Prostate gland (tissue), 2 donors: ENCODE results near the gene SH3PXD2A. TPM values are rescaled to one million over a fixed set of nuclear protein-coding genes. Genes with fewer than 3 reads are reported as not detected.

Experiments
- DNase-seq: peaks from one replicate; pipeline ENCODE4 v3.0.0-alpha.2; 2019; ENCODE audit warnings: low spot score
- H3K27ac ChIP-seq, 2 donors: fragments of 200-600 bp; sonication (generic); 2 replicates each; pipeline ENCODE4 v1.5.1; 2017 to 2019
- H3K27me3 ChIP-seq: fragments of 200-600 bp; sonication (generic); replicated peaks from 2 replicates; pipeline ENCODE4 v1.5.1; 2019; ENCODE audit not compliant: insufficient read depth
- H3K36me3 ChIP-seq, 2 donors: fragments of 200-600 bp; sonication (generic); 1 replicate in 1 of 2; 2 replicates in 1 of 2; pipeline versions ENCODE4 v1.5.1 to v1.8.1; 2017 to 2019
- H3K4me1 ChIP-seq: fragments of 200-600 bp; sonication (generic); replicated peaks from 2 replicates; pipeline ENCODE4 v1.5.1; 2019
- H3K4me3 ChIP-seq, 2 donors: fragments of 200-600 bp; sonication (generic); 2 replicates each; pipeline ENCODE4 v1.5.1; 2017 to 2019
- H3K9me3 ChIP-seq: fragments of 200-600 bp; sonication (generic); 2 replicates; pipeline ENCODE4 v1.5.1; 2017
- CTCF ChIP-seq, 4 experiments: fragments of 200-600 bp in 2 of 4; fragments of 450-650 bp in 2 of 4; sonication (generic) in 2 of 4; IDR thresholded peaks; 1 replicate in 3 of 4; 2 replicates in 1 of 4; pipeline ENCODE4 v1.5.1; 2016 to 2019; ENCODE audit warnings: antibody characterized with exemption in 4 of 4, mild to moderate bottlenecking in 2 of 4, moderate library complexity in 2 of 4
- POLR2A ChIP-seq: fragments of 450-650 bp; IDR thresholded peaks from one replicate; pipeline ENCODE4 v1.6.1; 2016; ENCODE audit warnings: antibody characterized with exemption, mild to moderate bottlenecking
- POLR2AphosphoS5 ChIP-seq: sonication (generic); formaldehyde crosslinking; IDR thresholded peaks from one replicate; pipeline ENCODE4 v1.6.1; 2017; ENCODE audit warnings: antibody characterized with exemption
- WGBS: methylation state at CpG from one replicate; pipeline ENCODE4 v1.1.5; 2018; 5-methylcytosine and 5-hydroxymethylcytosine counted together
- intact Hi-C: fragments of 100-400 bp; cut with DNase I; formaldehyde crosslinking; loops from one replicate; pipeline ENCODE4 v1.14.2; 2022
- total RNA-seq, 2 donors: library from RNA; depleted of rRNA; stranded (reverse); fragments of >200 nt; gene quantifications; one replicate each; pipeline ENCODE4 v1.1.0, GENCODE V29; 2016

The SH3PXD2A gene
- total RNA-seq, 2 donors from 2014 or later = 14.2 to 26.4 TPM

DNA sequence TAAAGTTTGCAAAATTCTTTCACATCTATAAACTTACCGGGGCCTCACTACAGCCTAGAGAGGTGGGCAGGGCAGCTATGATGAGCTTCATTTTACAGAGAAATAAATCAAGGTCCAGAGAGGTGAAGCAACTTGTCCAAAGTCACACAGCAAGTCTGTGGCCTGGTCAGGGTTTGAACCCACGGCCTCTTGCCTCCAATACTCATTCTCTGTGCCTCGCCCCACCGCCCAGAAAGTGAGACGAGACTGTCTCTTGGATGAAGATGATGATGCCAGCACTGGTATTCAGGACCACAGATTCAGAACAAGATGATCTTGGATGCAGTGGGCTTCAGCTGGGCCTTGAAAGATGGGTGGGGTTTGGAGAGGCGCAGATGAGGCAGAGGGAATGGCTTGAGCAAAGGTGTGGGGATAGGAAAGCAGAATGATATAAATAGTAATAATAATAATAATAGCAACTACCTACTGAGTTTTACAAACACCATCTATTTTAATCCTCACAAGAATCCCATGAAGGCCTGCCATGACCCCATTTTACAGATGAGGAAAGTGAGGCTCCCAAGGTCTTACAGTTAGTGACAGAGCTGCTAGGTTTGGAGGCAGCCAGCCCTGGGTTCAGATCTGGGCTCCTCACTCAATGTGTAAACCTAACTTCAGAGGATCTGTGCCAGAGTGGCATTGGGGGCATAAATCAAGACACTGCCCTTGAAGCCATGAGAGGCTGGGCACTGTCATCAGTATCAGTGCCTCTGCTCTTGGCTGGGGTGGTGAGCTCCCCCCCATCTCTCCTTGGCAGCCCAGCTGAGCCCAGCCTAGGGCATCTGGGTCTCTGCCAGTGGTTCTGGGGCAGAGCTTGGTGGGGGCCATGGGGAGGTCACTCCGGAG, 291.9 kb downstream of the SH3PXD2A start:
- Histone ChIP-seq H3K36me3 (no peaks in the 10 kb centered on the region), H3K9me3 (no peaks in the 10 kb centered on the region), H3K27me3 (no peaks in the 10 kb centered on the region), H3K4me1 (no peaks in the 10 kb centered on the region), H3K4me3 (no peak overlapping the region), H3K27ac (no peak overlapping the region)
- 75% methylated on average over 7 of the region's 7 CpGs for WGBS
- no peak for DNase-seq
- TF ChIP-seq CTCF (IDR thresholded peaks at IDR 0.05) = no peak
- TF ChIP-seq POLR2AphosphoS5 = no peak
- no peak for TF ChIP-seq POLR2A
- intact Hi-C loops = no loop called here

DNA sequence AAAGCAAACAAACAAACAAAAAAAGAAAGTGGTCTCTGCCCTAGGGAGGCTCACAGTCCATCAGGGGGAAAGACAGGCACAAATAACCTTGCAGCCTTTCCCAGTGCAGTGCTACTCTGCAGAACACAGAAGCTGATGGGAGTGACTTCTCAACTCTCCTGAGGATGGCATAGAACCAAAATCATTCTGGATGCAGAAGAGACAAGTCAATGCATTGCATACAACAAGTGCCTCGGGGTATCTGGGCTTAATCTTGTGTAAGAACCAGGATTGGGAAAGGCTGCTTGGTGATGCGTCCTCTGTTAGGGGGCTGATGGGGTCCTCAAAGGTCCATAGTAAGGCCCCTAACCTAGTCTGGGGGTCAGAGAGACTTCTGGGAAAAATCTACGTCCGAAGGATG, 293.0 kb downstream of the SH3PXD2A start:
- 71% methylated on average over 4 of the region's 4 CpGs for WGBS
- no peak for DNase-seq

DNA sequence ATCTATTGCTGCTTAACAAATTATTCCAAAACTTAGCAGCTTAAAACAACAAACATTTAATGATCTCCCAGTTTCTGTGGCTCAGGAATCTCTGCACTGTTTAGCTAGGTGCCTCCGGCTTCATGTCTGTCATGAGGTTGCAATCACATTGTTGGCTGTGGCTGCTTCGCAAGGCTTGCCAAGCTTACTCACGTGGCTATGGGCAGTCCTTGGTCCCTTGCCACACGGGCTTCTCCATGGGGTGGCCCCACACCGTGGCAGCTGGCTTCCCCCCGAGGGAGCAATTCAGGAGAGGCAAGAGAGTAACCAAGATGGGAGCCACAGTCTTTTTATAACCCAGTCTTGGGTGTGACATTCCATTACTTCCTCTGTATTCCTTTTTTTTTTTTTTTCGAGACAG, 294.5 kb downstream of the SH3PXD2A start:
- H3K27ac ChIP-seq = no peak overlapping the region
- no peaks in the 10 kb centered on the region for H3K4me1 ChIP-seq
- WGBS = 96% methylated on average over 7 of the region's 7 CpGs
- no peaks in the 10 kb centered on the region for H3K9me3 ChIP-seq
- no peak overlapping the region for H3K4me3 ChIP-seq
- no peaks in the 10 kb centered on the region for H3K27me3 ChIP-seq
- DNase-seq = no peak
- intact Hi-C loops = no loop called here
- TF ChIP-seq CTCF (IDR thresholded peaks at IDR 0.05) (no peak), POLR2AphosphoS5 (no peak), POLR2A (no peak)
- no peaks in the 10 kb centered on the region for H3K36me3 ChIP-seq

More for the DNA sequence above, 293.0 kb downstream of the SH3PXD2A start:
- Histone ChIP-seq H3K27me3 (no peaks in the 10 kb centered on the region), H3K4me3 (no peak overlapping the region), H3K4me1 (no peaks in the 10 kb centered on the region), H3K36me3 (no peaks in the 10 kb centered on the region), H3K9me3 (no peaks in the 10 kb centered on the region), H3K27ac (no peak overlapping the region)
- intact Hi-C loops = no loop called here
- TF ChIP-seq POLR2A (no peak), POLR2AphosphoS5 (no peak), CTCF (IDR thresholded peaks at IDR 0.05) (no peak)

- TF ChIP-seq POLR2AphosphoS5 (no peak), CTCF (IDR thresholded peaks at IDR 0.05) (no peak), POLR2A (no peak)
- intact Hi-C loops = no loop called here
- no peaks in the 10 kb centered on the region for H3K27me3 ChIP-seq
- DNase-seq = no peak
- no peaks in the 10 kb centered on the region for H3K4me1 ChIP-seq
- H3K4me3 ChIP-seq = no peak overlapping the region
- H3K27ac ChIP-seq = no peak overlapping the region
- H3K9me3 ChIP-seq = no peaks in the 10 kb centered on the region
- WGBS = 78% methylated on average over 9 of the region's 9 CpGs
- H3K36me3 ChIP-seq = no peaks in the 10 kb centered on the region
These were observed 295.6 kb downstream of the SH3PXD2A start for GRCh38 chr10:103559776-103560175.

DNA sequence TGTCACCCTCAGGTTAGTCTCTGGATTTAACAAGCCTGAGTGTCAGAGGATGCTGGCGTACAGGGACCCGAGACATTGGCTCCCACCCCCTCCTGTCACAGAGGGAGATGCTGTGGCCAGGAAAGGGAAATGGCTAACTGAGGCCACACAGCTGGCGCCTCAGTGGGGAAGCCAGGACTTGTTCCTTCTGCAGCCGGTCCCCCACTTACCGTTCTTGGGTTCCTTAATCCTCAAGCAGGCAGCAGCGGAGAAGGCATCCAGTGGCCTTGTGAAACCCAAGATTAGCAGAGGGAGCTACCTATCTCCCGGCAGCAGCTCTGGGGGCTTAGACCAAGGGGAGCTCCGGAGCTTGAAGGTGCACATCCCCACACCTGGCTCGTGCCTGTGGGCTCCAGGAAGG, 296.5 kb downstream of the SH3PXD2A start:
- no peak overlapping the region for H3K27ac ChIP-seq
- H3K27me3 ChIP-seq = no peaks in the 10 kb centered on the region
- H3K4me3 ChIP-seq = no peak overlapping the region
- intact Hi-C loops = no loop called here
- TF ChIP-seq POLR2A = no peak
- no peak for TF ChIP-seq POLR2AphosphoS5
- no peak for TF ChIP-seq CTCF (IDR thresholded peaks at IDR 0.05)
- H3K36me3 ChIP-seq = no peaks in the 10 kb centered on the region
- H3K4me1 ChIP-seq = no peaks in the 10 kb centered on the region
- no peak for DNase-seq
- H3K9me3 ChIP-seq = no peaks in the 10 kb centered on the region
- WGBS = 74% methylated on average over 9 of the region's 9 CpGs
